Ascending aorta (tissue), 2 donors: ENCODE results near the gene TGFB1I1. TPM values are rescaled to one million over a fixed set of nuclear protein-coding genes. Genes with fewer than 3 reads are reported as not detected.

Source experiments
- DNase-seq, 2 donors: peaks; one replicate each; pipeline ENCODE4 v3.0.0-alpha.2; 2019; ENCODE audit warnings: low spot score in 2 of 2
- H3K27ac ChIP-seq, 2 donors: fragments of 200-600 bp; sonication (generic); one replicate each; pipeline ENCODE4 v1.5.1; 2016 to 2017; ENCODE audit warnings: mild to moderate bottlenecking in 1 of 2
- H3K27me3 ChIP-seq: fragments of 200-600 bp; sonication (generic); one replicate; pipeline ENCODE4 v1.5.1; 2017
- H3K36me3 ChIP-seq, 2 donors: fragments of 200-600 bp; sonication (generic); one replicate each; pipeline ENCODE4 v1.5.1; 2016
- H3K4me1 ChIP-seq, 2 donors: fragments of 200-600 bp; sonication (generic); one replicate each; pipeline ENCODE4 v1.5.1; 2016 to 2017; ENCODE audit warnings: mild to moderate bottlenecking in 1 of 2
- H3K4me3 ChIP-seq, 2 donors: fragments of 200-600 bp; sonication (generic); one replicate each; pipeline ENCODE4 v1.5.1; 2016 to 2017; ENCODE audit warnings: mild to moderate bottlenecking in 1 of 2
- H3K9me3 ChIP-seq, 2 donors: fragments of 200-600 bp; sonication (generic); one replicate each; pipeline ENCODE4 v1.5.1; 2016
- CTCF ChIP-seq, 3 experiments: fragments of 200-600 bp in 2 of 3; fragments of 450-650 bp in 1 of 3; sonication (generic) in 2 of 3; IDR thresholded peaks; one replicate each; pipeline ENCODE4 v1.5.1; 2016 to 2019; ENCODE audit warnings: antibody characterized with exemption in 3 of 3, mild to moderate bottlenecking in 1 of 3, moderate library complexity in 1 of 3
- intact Hi-C: fragments of 100-400 bp; cut with DNase I; formaldehyde crosslinking; loops from one replicate; pipeline ENCODE4 v1.15.1; 2023
- total RNA-seq: library from RNA; depleted of rRNA; stranded (reverse); fragments of >200 nt; gene quantifications from one replicate; pipeline ENCODE4 v1.1.0, GENCODE V29; 2016

Gene TGFB1I1
- total RNA-seq, result 325 TPM

- H3K27ac ChIP-seq, result peak within 1 kb of the TSS; percentile 96 to 100
- intact Hi-C loops, result loop anchor here (1.0 to 10.0 kb wide), 4 partner anchors 12 to 401 kb away; partner anchors contain the start of genes RUSF1 and ZNF267
- DNase-seq, result peak in 1 of 2 donors; percentile 89
- peak within 1 kb of the TSS; percentile 89 to 91 for H3K4me3 ChIP-seq
- no peaks in the 10 kb centered on the region for H3K9me3 ChIP-seq
- H3K4me1 ChIP-seq, result peaks cover 0 to 26% of the 10 kb centered on the region in 2 donors
- peaks cover 41 to 43% of the 10 kb centered on the region in 2 donors for H3K36me3 ChIP-seq
- TF ChIP-seq CTCF (IDR thresholded peaks at IDR 0.05), result no peak
- H3K27me3 ChIP-seq, result no peaks in the 10 kb centered on the region
Measured at GRCh38 chr16:31471875-31472708, at the start of gene TGFB1I1. Gene TGFB1I1, plus strand, starts transcription at chr16:31472152. Its CDS starts 37 bp downstream, at chr16:31472189.

GRCh38 chr16:31423241-31423640 is 48.7 kb upstream of the TGFB1I1 start:
- Histone ChIP-seq H3K4me3 (no peak overlapping the region), H3K27ac (no peak overlapping the region), H3K4me1 (peaks cover 0 to 4% of the 10 kb centered on the region in 2 donors), H3K9me3 (no peaks in the 10 kb centered on the region), H3K27me3 (no peaks in the 10 kb centered on the region), H3K36me3 (no peaks in the 10 kb centered on the region)
- no peak for TF ChIP-seq CTCF (IDR thresholded peaks at IDR 0.05)
- intact Hi-C loops, result no loop called here
- DNase-seq, result no peak

- intact Hi-C loops, result no loop called here
- DNase-seq, result no peak
- Histone ChIP-seq H3K27ac (no peak overlapping the region), H3K4me3 (no peak overlapping the region), H3K9me3 (no peaks in the 10 kb centered on the region), H3K36me3 (no peaks in the 10 kb centered on the region), H3K27me3 (no peaks in the 10 kb centered on the region), H3K4me1 (peaks cover 0 to 4% of the 10 kb centered on the region in 2 donors)
- no peak for TF ChIP-seq CTCF (IDR thresholded peaks at IDR 0.05)
Measured at GRCh38 chr16:31423801-31424200, 48.2 kb upstream of the TGFB1I1 start.

- intact Hi-C loops, result loop anchor here (1.0 kb wide), 1 partner anchor 16 kb away; no protein-coding TSS in a partner anchor
- Histone ChIP-seq H3K4me1 (peaks cover 0 to 4% of the 10 kb centered on the region in 2 donors), H3K27ac (no peak overlapping the region), H3K9me3 (no peaks in the 10 kb centered on the region), H3K4me3 (peak overlapping the region; percentile 39 to 66), H3K36me3 (no peaks in the 10 kb centered on the region), H3K27me3 (no peaks in the 10 kb centered on the region)
- no peak for TF ChIP-seq CTCF (IDR thresholded peaks at IDR 0.05)
- peak in 1 of 2 donors; percentile 71 for DNase-seq
Measured at GRCh38 chr16:31427441-31428278, 44.3 kb upstream of the TGFB1I1 start.

GRCh38 chr16:31428279-31428597 is 43.7 kb upstream of the TGFB1I1 start, which contains the start of gene COX6A2:
Gene COX6A2, minus strand, starts transcription at chr16:31428360. Its CDS starts 35 bp downstream, at chr16:31428325.
- no peak for DNase-seq
- Histone ChIP-seq H3K27ac (no peak within 1 kb of the TSS), H3K9me3 (no peaks in the 10 kb centered on the region), H3K4me3 (peak within 1 kb of the TSS; percentile 39 to 66), H3K36me3 (no peaks in the 10 kb centered on the region), H3K27me3 (no peaks in the 10 kb centered on the region), H3K4me1 (peaks cover 0 to 4% of the 10 kb centered on the region in 2 donors)
- no peak for TF ChIP-seq CTCF (IDR thresholded peaks at IDR 0.05)
- intact Hi-C loops, result no loop called here
